Stimulated activated CD4-positive, alpha-beta T cell treated with anti-CD3 and anti-CD28 coated beads, Interleukin-15, amount 100 ng/mL, for 24 hours (primary cell): ENCODE results near the gene PGS1.

ENCODE experiments used
- DNase-seq: peaks from one replicate; pipeline ENCODE4 v3.0.0-alpha.2; 2020

Gene PGS1

GRCh38 chr17:78387977-78388941 is 9.8 kb downstream of the PGS1 start:
- DNase-seq: no peak

GRCh38 chr17:78390241-78391050 is 12.0 kb downstream of the PGS1 start:
- peak; percentile 19 for DNase-seq

GRCh38 chr17:78391051-78391431 is 12.6 kb downstream of the PGS1 start:
- no peak for DNase-seq

GRCh38 chr17:78391843-78392242 is 13.4 kb downstream of the PGS1 start:
- no peak for DNase-seq

- DNase-seq: no peak
Measured at GRCh38 chr17:78392295-78392694, 13.8 kb downstream of the PGS1 start.

GRCh38 chr17:78393575-78393974 is 15.1 kb downstream of the PGS1 start:
- DNase-seq: no peak

GRCh38 chr17:78394209-78394608 is 15.8 kb downstream of the PGS1 start:
- no peak for DNase-seq

GRCh38 chr17:78395155-78395554 is 16.7 kb downstream of the PGS1 start:
- no peak for DNase-seq

- DNase-seq: no peak
Measured at GRCh38 chr17:78396441-78397337, 18.2 kb downstream of the PGS1 start.

- DNase-seq: no peak
Measured at GRCh38 chr17:78397681-78398101, 19.2 kb downstream of the PGS1 start.

- DNase-seq: no peak
Measured at GRCh38 chr17:78398390-78398789, 19.9 kb downstream of the PGS1 start.

- DNase-seq: no peak
Measured at GRCh38 chr17:78399028-78399692, 20.7 kb downstream of the PGS1 start.

GRCh38 chr17:78399693-78400144 is 21.3 kb downstream of the PGS1 start:
- DNase-seq: no peak

GRCh38 chr17:78400581-78401240 is 22.3 kb downstream of the PGS1 start:
- DNase-seq: no peak

- no peak for DNase-seq
Measured at GRCh38 chr17:78401246-78401645, 22.8 kb downstream of the PGS1 start.

GRCh38 chr17:78401891-78402290 is 23.4 kb downstream of the PGS1 start:
- no peak for DNase-seq

GRCh38 chr17:78403822-78404221 is 25.4 kb downstream of the PGS1 start:
- DNase-seq: no peak

- no peak for DNase-seq
Measured at GRCh38 chr17:78406396-78406795, 27.9 kb downstream of the PGS1 start.

GRCh38 chr17:78406920-78407319 is 28.5 kb downstream of the PGS1 start:
- DNase-seq: no peak

- DNase-seq: no peak
Measured at GRCh38 chr17:78407387-78408000, 29.0 kb downstream of the PGS1 start.

- no peak for DNase-seq
Measured at GRCh38 chr17:78408476-78409050, 30.1 kb downstream of the PGS1 start.
